WTC11 (cell line): ENCODE data around the gene QRFP. TPM values are rescaled to one million over a fixed set of nuclear protein-coding genes. Genes with fewer than 3 reads are reported as not detected.

Experiments used
- ATAC-seq: fragments of 200-7000 bp; cut with Tn5 transposase; 2 replicates; pipeline ENCODE4 v1.10.0; 2021; ENCODE audit warnings: mild to moderate bottlenecking, moderate library complexity
- CTCF ChIA-PET: fragments of 300-600 bp; sonication (Branson Sonifier 250); formaldehyde crosslinking; loops from one replicate; lab custom pipeline; 2021; ENCODE audit warnings: antibody characterized with exemption; lab: Charles Lee
- POLR2A ChIA-PET: fragments of 350-600 bp; sonication (Branson Sonifier 250); formaldehyde crosslinking; loops from one replicate; lab custom pipeline; 2021; ENCODE audit warnings: antibody characterized with exemption; lab: Charles Lee
- DNase-seq: peaks from one replicate; pipeline ENCODE4 v3.0.0; 2021; ENCODE audit warnings: low spot score
- H3K27ac Mint-ChIP-seq: 2 replicates; pipeline ENCODE4 v1.8.0; 2021; ENCODE audit warnings: mixed read lengths
- H3K27me3 Mint-ChIP-seq: 2 replicates; pipeline ENCODE4 v1.8.0; 2021; ENCODE audit warnings: low read depth, mild to moderate bottlenecking, moderate library complexity, mixed read lengths
- H3K36me3 Mint-ChIP-seq: 2 replicates; pipeline ENCODE4 v1.8.0; 2021; ENCODE audit warnings: mixed read lengths
- H3K4me1 Mint-ChIP-seq: 2 replicates; pipeline ENCODE4 v1.8.0; 2022; ENCODE audit warnings: mixed read lengths
- H3K4me3 Mint-ChIP-seq: 2 replicates; pipeline ENCODE4 v1.8.0; 2021; ENCODE audit warnings: mild to moderate bottlenecking, moderate library complexity, mixed read lengths
- H3K9me3 Mint-ChIP-seq: 2 replicates; pipeline ENCODE4 v1.8.0; 2021; ENCODE audit warnings: mixed read lengths
- ATF1 ChIP-seq: sonication (generic); formaldehyde crosslinking; IDR thresholded peaks from 2 replicates; pipeline ENCODE4 v1.8.1; 2023; ENCODE audit warnings: mild to moderate bottlenecking, moderate library complexity, missing genetic modification reagents
- ESRRA ChIP-seq: sonication (generic); formaldehyde crosslinking; IDR thresholded peaks from 2 replicates; pipeline ENCODE4 v1.8.1; 2022; ENCODE audit warnings: mild to moderate bottlenecking, missing genetic modification reagents, borderline replicate concordance
- ETV6 ChIP-seq: sonication (generic); formaldehyde crosslinking; IDR thresholded peaks from 2 replicates; pipeline ENCODE4 v1.8.1; 2022; ENCODE audit warnings: mild to moderate bottlenecking, missing genetic modification reagents
- NFATC4 ChIP-seq: fragments of 250-450 bp; sonication (Bioruptor Pico); IDR thresholded peaks from 2 replicates; pipeline ENCODE4 v1.9.0; 2021; ENCODE audit warnings: mild to moderate bottlenecking
- NR3C1 ChIP-seq: sonication (generic); formaldehyde crosslinking; conservative IDR thresholded peaks from 2 replicates; pipeline ENCODE4 v1.8.1; 2023; ENCODE audit warnings: low read depth, mild to moderate bottlenecking, missing genetic modification reagents
- TEAD1 ChIP-seq: sonication (generic); formaldehyde crosslinking; IDR thresholded peaks from 2 replicates; pipeline ENCODE4 v1.8.0; 2022; ENCODE audit warnings: mild to moderate bottlenecking, missing genetic modification reagents
- ZNF263 ChIP-seq: sonication (generic); formaldehyde crosslinking; IDR thresholded peaks from 2 replicates; pipeline ENCODE4 v1.8.1; 2022; ENCODE audit warnings: low read depth, mild to moderate bottlenecking, moderate library complexity, missing genetic modification reagents
- ZNF671 ChIP-seq: fragments of 250-450 bp; sonication (Bioruptor Pico); IDR thresholded peaks from 2 replicates; pipeline ENCODE4 v1.8.0; 2021; ENCODE audit warnings: mild to moderate bottlenecking
- total RNA-seq: library from RNA; stranded (reverse); gene quantifications from 3 replicates; pipeline ENCODE4 v1.2.3, GENCODE V29; 2021
- TF ChIP-seq, protein P1 (sequence below): fragments of 200-600 bp; IDR thresholded peaks from 2 replicates; pipeline ENCODE4 v1.8.0; 2022; ENCODE audit warnings: antibody characterized with exemption
- TF ChIP-seq, protein P2 (sequence below): sonication (generic); formaldehyde crosslinking; IDR thresholded peaks from 2 replicates; pipeline ENCODE4 v1.8.1; 2022; ENCODE audit warnings: mild to moderate bottlenecking, moderate library complexity, missing genetic modification reagents
- TF ChIP-seq, protein P3 (sequence below): sonication (generic); formaldehyde crosslinking; IDR thresholded peaks from 2 replicates; pipeline ENCODE4 v1.8.1; 2022; ENCODE audit warnings: low read depth, mild to moderate bottlenecking, moderate library complexity, missing genetic modification reagents, borderline replicate concordance
- TF ChIP-seq, protein P4 (sequence below): fragments of 250-450 bp; sonication (Bioruptor Pico); IDR thresholded peaks from 2 replicates; pipeline ENCODE4 v1.8.0; 2021; ENCODE audit warnings: mild to moderate bottlenecking
- TF ChIP-seq, protein P5 (sequence below): fragments of 250-450 bp; sonication (Bioruptor Pico); conservative IDR thresholded peaks from 2 replicates; pipeline ENCODE4 v1.9.0; 2021; ENCODE audit warnings: mild to moderate bottlenecking
- TF ChIP-seq, protein P6 (sequence below): fragments of 250-450 bp; sonication (Bioruptor Pico); IDR thresholded peaks from 2 replicates; pipeline ENCODE4 v2.1.2; 2022; ENCODE audit warnings: mild to moderate bottlenecking, moderate library complexity
- TF ChIP-seq, protein P7 (sequence below): sonication (generic); formaldehyde crosslinking; IDR thresholded peaks from 2 replicates; pipeline ENCODE4 v1.8.0; 2023; ENCODE audit warnings: missing genetic modification reagents, mild to moderate bottlenecking, borderline replicate concordance
- TF ChIP-seq, protein P8 (sequence below): sonication (generic); formaldehyde crosslinking; IDR thresholded peaks from 2 replicates; pipeline ENCODE4 v1.8.0; 2023; ENCODE audit warnings: mild to moderate bottlenecking, missing genetic modification reagents

QRFP gene
- total RNA-seq, 1 experiment from 2014 or later, result not detected

DNA sequence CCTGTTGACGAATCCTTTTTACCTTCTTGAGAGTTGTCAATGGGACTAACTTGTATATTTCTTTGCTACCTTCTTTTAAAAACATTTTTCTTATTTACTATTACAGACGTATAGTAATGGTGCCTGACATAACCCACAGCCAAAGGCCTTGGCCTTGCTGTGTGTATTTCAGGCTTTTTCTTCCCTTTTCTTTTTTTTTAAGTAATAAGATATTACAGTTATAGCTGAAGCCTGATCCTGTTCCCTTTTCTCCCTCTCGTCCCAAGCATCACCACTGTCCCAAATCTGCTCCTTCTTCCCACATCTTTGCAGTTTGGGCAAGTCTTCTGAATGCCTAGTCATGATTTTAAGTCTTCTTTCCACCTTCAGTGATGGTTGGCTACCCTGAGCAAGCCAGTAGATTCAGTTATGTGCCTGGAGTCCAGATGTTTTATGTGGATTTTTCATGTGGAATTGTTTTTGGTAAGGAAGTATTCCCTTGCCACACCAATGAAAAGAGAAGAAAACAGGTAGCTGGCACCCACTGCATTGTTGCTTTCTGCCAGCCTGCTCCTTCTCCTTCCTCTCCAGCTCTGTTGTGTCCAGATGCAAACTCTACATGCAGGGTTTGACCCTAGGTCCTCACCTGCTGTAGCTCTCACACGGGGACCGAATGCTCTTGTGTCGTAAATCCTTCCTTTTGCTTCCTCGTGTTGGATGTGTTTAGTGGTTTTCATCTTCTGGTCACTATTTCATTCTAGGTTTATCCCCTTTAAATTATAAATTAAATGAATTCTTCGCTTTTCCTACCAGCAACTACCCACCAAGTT is 35.0 kb downstream of the QRFP start:
- DNase-seq (no peak), ATAC-seq (no peak)
- CTCF ChIA-PET, result interaction anchor here (1.0 to 6.3 kb wide), 7 partner anchors 8 to 161 kb away, joined by 3 to 83 read pairs (median 4); no protein-coding TSS in a partner anchor
- no peaks in the 10 kb centered on the region for H3K27me3 Mint-ChIP-seq
- POLR2A ChIA-PET, result no interaction called here
- TF ChIP-seq ZNF671 (CRISPR knock-in tag) (no peak), TEAD1 (CRISPR knock-in tag) (no peak), ATF1 (CRISPR knock-in tag) (no peak), ETV6 (no peak), NFATC4 (CRISPR knock-in tag) (no peak), NR3C1 (CRISPR knock-in tag) (no peak), ESRRA (CRISPR knock-in tag) (no peak), ZNF263 (no peak)
- TF ChIP-seq, protein P1, sequence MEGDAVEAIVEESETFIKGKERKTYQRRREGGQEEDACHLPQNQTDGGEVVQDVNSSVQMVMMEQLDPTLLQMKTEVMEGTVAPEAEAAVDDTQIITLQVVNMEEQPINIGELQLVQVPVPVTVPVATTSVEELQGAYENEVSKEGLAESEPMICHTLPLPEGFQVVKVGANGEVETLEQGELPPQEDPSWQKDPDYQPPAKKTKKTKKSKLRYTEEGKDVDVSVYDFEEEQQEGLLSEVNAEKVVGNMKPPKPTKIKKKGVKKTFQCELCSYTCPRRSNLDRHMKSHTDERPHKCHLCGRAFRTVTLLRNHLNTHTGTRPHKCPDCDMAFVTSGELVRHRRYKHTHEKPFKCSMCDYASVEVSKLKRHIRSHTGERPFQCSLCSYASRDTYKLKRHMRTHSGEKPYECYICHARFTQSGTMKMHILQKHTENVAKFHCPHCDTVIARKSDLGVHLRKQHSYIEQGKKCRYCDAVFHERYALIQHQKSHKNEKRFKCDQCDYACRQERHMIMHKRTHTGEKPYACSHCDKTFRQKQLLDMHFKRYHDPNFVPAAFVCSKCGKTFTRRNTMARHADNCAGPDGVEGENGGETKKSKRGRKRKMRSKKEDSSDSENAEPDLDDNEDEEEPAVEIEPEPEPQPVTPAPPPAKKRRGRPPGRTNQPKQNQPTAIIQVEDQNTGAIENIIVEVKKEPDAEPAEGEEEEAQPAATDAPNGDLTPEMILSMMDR, result no peak
- TF ChIP-seq, protein P2, sequence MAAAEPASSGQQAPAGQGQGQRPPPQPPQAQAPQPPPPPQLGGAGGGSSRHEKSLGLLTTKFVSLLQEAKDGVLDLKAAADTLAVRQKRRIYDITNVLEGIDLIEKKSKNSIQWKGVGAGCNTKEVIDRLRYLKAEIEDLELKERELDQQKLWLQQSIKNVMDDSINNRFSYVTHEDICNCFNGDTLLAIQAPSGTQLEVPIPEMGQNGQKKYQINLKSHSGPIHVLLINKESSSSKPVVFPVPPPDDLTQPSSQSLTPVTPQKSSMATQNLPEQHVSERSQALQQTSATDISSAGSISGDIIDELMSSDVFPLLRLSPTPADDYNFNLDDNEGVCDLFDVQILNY (CRISPR knock-in tag), result no peak
- TF ChIP-seq, protein P3, sequence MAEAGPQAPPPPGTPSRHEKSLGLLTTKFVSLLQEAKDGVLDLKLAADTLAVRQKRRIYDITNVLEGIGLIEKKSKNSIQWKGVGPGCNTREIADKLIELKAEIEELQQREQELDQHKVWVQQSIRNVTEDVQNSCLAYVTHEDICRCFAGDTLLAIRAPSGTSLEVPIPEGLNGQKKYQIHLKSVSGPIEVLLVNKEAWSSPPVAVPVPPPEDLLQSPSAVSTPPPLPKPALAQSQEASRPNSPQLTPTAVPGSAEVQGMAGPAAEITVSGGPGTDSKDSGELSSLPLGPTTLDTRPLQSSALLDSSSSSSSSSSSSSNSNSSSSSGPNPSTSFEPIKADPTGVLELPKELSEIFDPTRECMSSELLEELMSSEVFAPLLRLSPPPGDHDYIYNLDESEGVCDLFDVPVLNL (CRISPR knock-in tag), result no peak
- TF ChIP-seq, protein P4, sequence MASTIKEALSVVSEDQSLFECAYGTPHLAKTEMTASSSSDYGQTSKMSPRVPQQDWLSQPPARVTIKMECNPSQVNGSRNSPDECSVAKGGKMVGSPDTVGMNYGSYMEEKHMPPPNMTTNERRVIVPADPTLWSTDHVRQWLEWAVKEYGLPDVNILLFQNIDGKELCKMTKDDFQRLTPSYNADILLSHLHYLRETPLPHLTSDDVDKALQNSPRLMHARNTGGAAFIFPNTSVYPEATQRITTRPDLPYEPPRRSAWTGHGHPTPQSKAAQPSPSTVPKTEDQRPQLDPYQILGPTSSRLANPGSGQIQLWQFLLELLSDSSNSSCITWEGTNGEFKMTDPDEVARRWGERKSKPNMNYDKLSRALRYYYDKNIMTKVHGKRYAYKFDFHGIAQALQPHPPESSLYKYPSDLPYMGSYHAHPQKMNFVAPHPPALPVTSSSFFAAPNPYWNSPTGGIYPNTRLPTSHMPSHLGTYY (CRISPR knock-in tag), result no peak
- TF ChIP-seq, protein P5, sequence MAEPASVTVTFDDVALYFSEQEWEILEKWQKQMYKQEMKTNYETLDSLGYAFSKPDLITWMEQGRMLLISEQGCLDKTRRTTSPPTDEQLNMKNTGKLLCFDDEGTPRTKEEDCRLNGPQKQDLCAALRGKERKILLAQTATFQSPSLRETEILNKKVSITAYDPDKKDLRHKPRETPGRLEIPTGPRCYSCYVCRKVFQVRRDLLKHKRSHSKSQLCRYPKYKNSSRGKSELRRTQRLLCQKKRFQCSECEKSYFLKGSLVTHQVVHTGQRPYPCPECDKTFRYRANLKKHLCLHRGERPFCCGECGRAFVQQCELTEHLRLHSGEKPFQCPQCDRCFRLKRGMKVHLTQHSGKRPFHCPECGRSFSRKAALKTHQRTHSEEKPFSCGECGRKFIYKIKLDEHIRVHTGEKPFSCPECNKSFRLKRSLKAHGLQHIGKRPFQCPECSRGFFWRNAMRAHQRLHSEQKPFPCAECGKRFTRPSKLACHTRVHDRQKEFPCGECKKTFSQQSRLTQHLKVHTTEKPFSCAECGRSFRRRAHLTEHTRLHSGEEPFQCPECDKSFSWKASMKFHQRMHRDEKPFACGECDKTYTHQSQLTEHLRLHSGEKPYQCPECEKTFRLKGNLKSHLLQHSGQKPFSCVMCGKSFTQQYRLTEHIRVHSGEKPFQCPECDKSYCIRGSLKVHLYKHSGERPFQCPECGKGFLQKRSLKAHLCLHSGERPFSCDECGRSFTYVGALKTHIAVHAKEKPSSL (CRISPR knock-in tag), result no peak
- TF ChIP-seq, protein P6, sequence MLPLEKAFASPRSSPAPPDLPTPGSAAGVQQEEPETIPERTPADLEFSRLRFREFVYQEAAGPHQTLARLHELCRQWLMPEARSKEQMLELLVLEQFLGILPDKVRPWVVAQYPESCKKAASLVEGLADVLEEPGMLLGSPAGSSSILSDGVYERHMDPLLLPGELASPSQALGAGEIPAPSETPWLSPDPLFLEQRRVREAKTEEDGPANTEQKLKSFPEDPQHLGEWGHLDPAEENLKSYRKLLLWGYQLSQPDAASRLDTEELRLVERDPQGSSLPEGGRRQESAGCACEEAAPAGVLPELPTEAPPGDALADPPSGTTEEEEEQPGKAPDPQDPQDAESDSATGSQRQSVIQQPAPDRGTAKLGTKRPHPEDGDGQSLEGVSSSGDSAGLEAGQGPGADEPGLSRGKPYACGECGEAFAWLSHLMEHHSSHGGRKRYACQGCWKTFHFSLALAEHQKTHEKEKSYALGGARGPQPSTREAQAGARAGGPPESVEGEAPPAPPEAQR (CRISPR knock-in tag), result no peak
- TF ChIP-seq, protein P7, sequence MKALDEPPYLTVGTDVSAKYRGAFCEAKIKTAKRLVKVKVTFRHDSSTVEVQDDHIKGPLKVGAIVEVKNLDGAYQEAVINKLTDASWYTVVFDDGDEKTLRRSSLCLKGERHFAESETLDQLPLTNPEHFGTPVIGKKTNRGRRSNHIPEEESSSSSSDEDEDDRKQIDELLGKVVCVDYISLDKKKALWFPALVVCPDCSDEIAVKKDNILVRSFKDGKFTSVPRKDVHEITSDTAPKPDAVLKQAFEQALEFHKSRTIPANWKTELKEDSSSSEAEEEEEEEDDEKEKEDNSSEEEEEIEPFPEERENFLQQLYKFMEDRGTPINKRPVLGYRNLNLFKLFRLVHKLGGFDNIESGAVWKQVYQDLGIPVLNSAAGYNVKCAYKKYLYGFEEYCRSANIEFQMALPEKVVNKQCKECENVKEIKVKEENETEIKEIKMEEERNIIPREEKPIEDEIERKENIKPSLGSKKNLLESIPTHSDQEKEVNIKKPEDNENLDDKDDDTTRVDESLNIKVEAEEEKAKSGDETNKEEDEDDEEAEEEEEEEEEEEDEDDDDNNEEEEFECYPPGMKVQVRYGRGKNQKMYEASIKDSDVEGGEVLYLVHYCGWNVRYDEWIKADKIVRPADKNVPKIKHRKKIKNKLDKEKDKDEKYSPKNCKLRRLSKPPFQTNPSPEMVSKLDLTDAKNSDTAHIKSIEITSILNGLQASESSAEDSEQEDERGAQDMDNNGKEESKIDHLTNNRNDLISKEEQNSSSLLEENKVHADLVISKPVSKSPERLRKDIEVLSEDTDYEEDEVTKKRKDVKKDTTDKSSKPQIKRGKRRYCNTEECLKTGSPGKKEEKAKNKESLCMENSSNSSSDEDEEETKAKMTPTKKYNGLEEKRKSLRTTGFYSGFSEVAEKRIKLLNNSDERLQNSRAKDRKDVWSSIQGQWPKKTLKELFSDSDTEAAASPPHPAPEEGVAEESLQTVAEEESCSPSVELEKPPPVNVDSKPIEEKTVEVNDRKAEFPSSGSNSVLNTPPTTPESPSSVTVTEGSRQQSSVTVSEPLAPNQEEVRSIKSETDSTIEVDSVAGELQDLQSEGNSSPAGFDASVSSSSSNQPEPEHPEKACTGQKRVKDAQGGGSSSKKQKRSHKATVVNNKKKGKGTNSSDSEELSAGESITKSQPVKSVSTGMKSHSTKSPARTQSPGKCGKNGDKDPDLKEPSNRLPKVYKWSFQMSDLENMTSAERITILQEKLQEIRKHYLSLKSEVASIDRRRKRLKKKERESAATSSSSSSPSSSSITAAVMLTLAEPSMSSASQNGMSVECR (CRISPR knock-in tag), result no peak
- TF ChIP-seq, protein P8, sequence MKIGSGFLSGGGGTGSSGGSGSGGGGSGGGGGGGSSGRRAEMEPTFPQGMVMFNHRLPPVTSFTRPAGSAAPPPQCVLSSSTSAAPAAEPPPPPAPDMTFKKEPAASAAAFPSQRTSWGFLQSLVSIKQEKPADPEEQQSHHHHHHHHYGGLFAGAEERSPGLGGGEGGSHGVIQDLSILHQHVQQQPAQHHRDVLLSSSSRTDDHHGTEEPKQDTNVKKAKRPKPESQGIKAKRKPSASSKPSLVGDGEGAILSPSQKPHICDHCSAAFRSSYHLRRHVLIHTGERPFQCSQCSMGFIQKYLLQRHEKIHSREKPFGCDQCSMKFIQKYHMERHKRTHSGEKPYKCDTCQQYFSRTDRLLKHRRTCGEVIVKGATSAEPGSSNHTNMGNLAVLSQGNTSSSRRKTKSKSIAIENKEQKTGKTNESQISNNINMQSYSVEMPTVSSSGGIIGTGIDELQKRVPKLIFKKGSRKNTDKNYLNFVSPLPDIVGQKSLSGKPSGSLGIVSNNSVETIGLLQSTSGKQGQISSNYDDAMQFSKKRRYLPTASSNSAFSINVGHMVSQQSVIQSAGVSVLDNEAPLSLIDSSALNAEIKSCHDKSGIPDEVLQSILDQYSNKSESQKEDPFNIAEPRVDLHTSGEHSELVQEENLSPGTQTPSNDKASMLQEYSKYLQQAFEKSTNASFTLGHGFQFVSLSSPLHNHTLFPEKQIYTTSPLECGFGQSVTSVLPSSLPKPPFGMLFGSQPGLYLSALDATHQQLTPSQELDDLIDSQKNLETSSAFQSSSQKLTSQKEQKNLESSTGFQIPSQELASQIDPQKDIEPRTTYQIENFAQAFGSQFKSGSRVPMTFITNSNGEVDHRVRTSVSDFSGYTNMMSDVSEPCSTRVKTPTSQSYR (CRISPR knock-in tag), result no peak
- H3K4me3 Mint-ChIP-seq, result no peak overlapping the region
- H3K4me1 Mint-ChIP-seq, result peaks cover 25% of the 10 kb centered on the region
- peak overlapping the region; percentile 53 for H3K27ac Mint-ChIP-seq
- H3K36me3 Mint-ChIP-seq, result peaks cover 30% of the 10 kb centered on the region
- no peaks in the 10 kb centered on the region for H3K9me3 Mint-ChIP-seq
